Occipital lobe (tissue), 2 donors: Measurements from ENCODE around the gene TUBB3. TPM values are rescaled to one million over a fixed set of nuclear protein-coding genes. Genes with fewer than 3 reads are reported as not detected.
A peak's percentile ranks its signal among the peaks of the same experiment; 100 is the strongest.
"Not testable (repeated sequence)": the region's sequence is repeated elsewhere in the genome, so short reads cannot be mapped to it uniquely, and the experiment has no call there.

Experiments used
- DNase-seq: peaks from one replicate; lab custom pipeline; 2025; lab: John Stamatoyannopoulos, UW
- total RNA-seq: library from RNA; depleted of rRNA; stranded (reverse); fragments of >200 nt; gene quantifications from one replicate; pipeline ENCODE4 v1.2.3, GENCODE V29; 2014

TUBB3 gene
- total RNA-seq, 1 donor from 2014 or later = 2,684 TPM

GRCh38 chr16:89965447-89966225 is 42.5 kb downstream of the TUBB3 start:
- no peak for DNase-seq

- DNase-seq = no peak
Measured at GRCh38 chr16:89966756-89967155, 43.6 kb downstream of the TUBB3 start.

GRCh38 chr16:89967436-89967835 is 44.3 kb downstream of the TUBB3 start:
- not testable (repeated sequence) for DNase-seq

GRCh38 chr16:89968074-89968473 is 44.9 kb downstream of the TUBB3 start:
- not testable (repeated sequence) for DNase-seq

GRCh38 chr16:89969741-89970410 is 46.7 kb downstream of the TUBB3 start:
- DNase-seq = no peak

GRCh38 chr16:89971495-89972243 is 48.5 kb downstream of the TUBB3 start:
- DNase-seq = no peak

GRCh38 chr16:89972244-89973234 is 49.4 kb downstream of the TUBB3 start:
- peak; percentile 83 for DNase-seq

- DNase-seq = no peak
Measured at GRCh38 chr16:89973235-89973634, 50.1 kb downstream of the TUBB3 start.

- DNase-seq = no peak
Measured at GRCh38 chr16:89973654-89974335, 50.7 kb downstream of the TUBB3 start.

GRCh38 chr16:89974870-89975269 is 51.7 kb downstream of the TUBB3 start:
- DNase-seq = no peak

- no peak for DNase-seq
Measured at GRCh38 chr16:89981414-89981813, 58.3 kb downstream of the TUBB3 start.

GRCh38 chr16:89982318-89982717 is 59.2 kb downstream of the TUBB3 start:
- no peak for DNase-seq

- DNase-seq = no peak
Measured at GRCh38 chr16:89983536-89983935, 60.4 kb downstream of the TUBB3 start.

GRCh38 chr16:89984216-89984615 is 61.1 kb downstream of the TUBB3 start:
- no peak for DNase-seq

GRCh38 chr16:89985219-89985618 is 62.1 kb downstream of the TUBB3 start:
- DNase-seq = no peak

Other genes starting within 250 kb of the TUBB3 start
- 22.9 TPM for gene CDK10, start 236.7 kb upstream of the TUBB3 start, total RNA-seq
- 12.5 TPM for gene SPATA2L, start 221.6 kb upstream of the TUBB3 start, total RNA-seq
- gene VPS9D1, start 202.4 kb upstream of the TUBB3 start, total RNA-seq = 9.7 TPM
- gene ZNF276, start 201.8 kb upstream of the TUBB3 start, total RNA-seq = 14.2 TPM
- 10.8 TPM for gene FANCA, start 106.7 kb upstream of the TUBB3 start, total RNA-seq
- gene SPIRE2, start 94.9 kb upstream of the TUBB3 start, total RNA-seq = 17.0 TPM
- 136 TPM for gene TCF25, start 49.8 kb upstream of the TUBB3 start, total RNA-seq
- gene MC1R, start 4.5 kb upstream of the TUBB3 start, total RNA-seq = 3.3 TPM
- gene DEF8, start 25.4 kb downstream of the TUBB3 start, total RNA-seq = 62.9 TPM
- gene DBNDD1, start 96.1 kb downstream of the TUBB3 start, total RNA-seq = 12.3 TPM
- not detected for gene PRDM7, start 154.0 kb downstream of the TUBB3 start, total RNA-seq